Measurements from ENCODE around the gene KANSL1. TPM values are rescaled to one million over a fixed set of nuclear protein-coding genes. Genes with fewer than 3 reads are reported as not detected.

KANSL1 gene
- total and polyA plus RNA-seq, 9 of the 15 experiments (the other 6 are each of a cell fraction or from before 2014, with no cell fraction given) = 3.6 to 55.4 (median 31.8) TPM

DNA sequence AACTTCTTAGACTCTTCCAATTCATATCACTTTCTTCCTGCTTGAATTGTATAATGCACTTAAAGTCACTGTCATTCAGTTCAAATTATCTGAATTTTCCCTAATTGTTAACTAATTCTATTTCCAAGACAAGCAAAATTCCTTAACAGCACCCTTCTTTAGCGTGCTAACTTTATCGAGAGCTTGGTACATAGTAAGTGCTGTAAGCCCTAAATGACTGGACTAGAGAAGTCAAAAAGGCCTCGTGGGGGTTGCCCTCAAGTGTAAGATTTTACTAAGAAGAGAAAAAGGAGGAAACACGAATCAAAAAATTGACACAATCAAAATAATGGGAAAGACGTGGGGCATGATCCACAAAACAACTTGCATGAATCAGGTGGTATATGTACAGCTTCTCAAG is 11.3 kb downstream of the KANSL1 start:
- Histone ChIP-seq H3K9me3 (replicated peaks; ENCODE audit: control insufficient read depth, insufficient read depth, low read depth, low read length) (no peaks in the 10 kb centered on the region), H3K4me3 (no peak overlapping the region), H4K20me1 (replicated peaks; ENCODE audit: control insufficient read depth, insufficient read depth, low read length) (peaks cover 51% of the 10 kb centered on the region), H3K9me1 (ENCODE audit: control insufficient read depth, insufficient read depth, low read length) (peaks cover 2% of the 10 kb centered on the region), H3K4me1 (replicated peaks in 1 of 2; ENCODE audit: control insufficient read depth in 2 of 2, insufficient read depth in 2 of 2, low read length in 2 of 2) (peaks cover 33 to 59% of the 10 kb centered on the region in 2 experiments; a peak in 4 of 5 replicates), H3K4me2 (ENCODE audit: insufficient read depth, low read length) (no peak overlapping the region), H3K9ac (ENCODE audit: insufficient read depth in 1 of 2, low read depth in 2 of 2, low read length in 2 of 2) (no peak overlapping the region), H3K79me2 (ENCODE audit: control insufficient read depth, insufficient read depth, low read length) (peaks cover 100% of the 10 kb centered on the region), H3K27ac (ENCODE audit: extremely low read depth, low read depth, low read length) (no peak overlapping the region), H2AFZ (ENCODE audit: low read depth, low read length) (no peak overlapping the region), H3K36me3 (ENCODE audit: control insufficient read depth, insufficient read depth, low read length) (peaks cover 5% of the 10 kb centered on the region), H3K27me3 (ENCODE audit: control insufficient read depth in 2 of 2, insufficient read depth in 2 of 2, low read length in 2 of 2) (no peaks in the 10 kb centered on the region)
- intact Hi-C loops (cut with micrococcal nuclease) (no loop called here), in situ Hi-C loops (cut with MboI) (no loop called here)
- DNase-seq (ENCODE audit: extremely low read depth in 1 of 4, low spot score in 3 of 4) (no peak), ATAC-seq (no peak), FAIRE-seq (no peak)
- BruUV-seq (replicated peaks) = no TSS peak
- ChIA-PET POLR2A (interaction anchor here (0.6 to 4.0 kb wide), 5 partner anchors 10 to 104 kb away, joined by 3 to 24 read pairs (median 3); no protein-coding TSS in a partner anchor), CTCF (ENCODE audit: low intra/inter-chr PET ratio) (no interaction called here)
- WGBS (ENCODE audit: insufficient coverage, low coverage, missing lambda C conversion rate) = 57% methylated on average over 5 of the region's 5 CpGs
- TF ChIP-seq CEBPB (tag; IDR thresholded peaks at IDR 0.05) = no peak
- no peak for TF ChIP-seq PRMT5 (CRISPR knock-in tag; IDR thresholded peaks at IDR 0.05)
- TF ChIP-seq ZKSCAN8 (CRISPR knock-in tag; IDR thresholded peaks at IDR 0.05) = no peak
- TF ChIP-seq HNRNPK (IDR thresholded peaks at IDR 0.05; ENCODE audit: low read depth, low read length, poor library complexity, severe bottlenecking) = no peak
- TF ChIP-seq, protein P1, sequence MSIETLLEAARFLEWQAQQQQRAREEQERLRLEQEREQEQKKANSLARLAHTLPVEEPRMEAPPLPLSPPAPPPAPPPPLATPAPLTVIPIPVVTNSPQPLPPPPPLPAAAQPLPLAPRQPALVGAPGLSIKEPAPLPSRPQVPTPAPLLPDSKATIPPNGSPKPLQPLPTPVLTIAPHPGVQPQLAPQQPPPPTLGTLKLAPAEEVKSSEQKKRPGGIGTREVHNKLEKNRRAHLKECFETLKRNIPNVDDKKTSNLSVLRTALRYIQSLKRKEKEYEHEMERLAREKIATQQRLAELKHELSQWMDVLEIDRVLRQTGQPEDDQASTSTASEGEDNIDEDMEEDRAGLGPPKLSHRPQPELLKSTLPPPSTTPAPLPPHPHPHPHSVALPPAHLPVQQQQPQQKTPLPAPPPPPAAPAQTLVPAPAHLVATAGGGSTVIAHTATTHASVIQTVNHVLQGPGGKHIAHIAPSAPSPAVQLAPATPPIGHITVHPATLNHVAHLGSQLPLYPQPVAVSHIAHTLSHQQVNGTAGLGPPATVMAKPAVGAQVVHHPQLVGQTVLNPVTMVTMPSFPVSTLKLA (conservative IDR thresholded peaks at IDR 0.05) = no peak
- no peak for TF ChIP-seq SMARCA5 (IDR thresholded peaks at IDR 0.05)
- no peak for TF ChIP-seq SMARCE1 (IDR thresholded peaks at IDR 0.05)
- TF ChIP-seq ETV1 (tag; conservative IDR thresholded peaks at IDR 0.05; ENCODE audit: low read depth) = no peak
- no peak for TF ChIP-seq SP2 (IDR thresholded peaks at IDR 0.05; ENCODE audit: extremely low read depth, low read depth, low read length, poor library complexity, severe bottlenecking)
- no peak for TF ChIP-seq DDX20 (tag; IDR thresholded peaks at IDR 0.05; ENCODE audit: low read depth)
- no peak for TF ChIP-seq ASH1L (IDR thresholded peaks at IDR 0.05; ENCODE audit: borderline replicate concordance, low read depth, partially characterized antibody)
- no peak for TF ChIP-seq ZNF134 (CRISPR knock-in tag; conservative IDR thresholded peaks at IDR 0.05)

Measured in K562 (cell line).